Measurements from ENCODE around the gene CRISPLD2.
"Not testable (repeated sequence)": the region's sequence is repeated elsewhere in the genome, so short reads cannot be mapped to it uniquely, and the experiment has no call there.

CRISPLD2 gene

GRCh38 chr16:84929421-84930297, 109.9 kb downstream of the CRISPLD2 start:
- DNase-seq (ENCODE audit: low read depth in 2 of 2), result no peak

GRCh38 chr16:84930298-84931106, 110.7 kb downstream of the CRISPLD2 start:
- DNase-seq (ENCODE audit: low read depth in 2 of 2), result no peak

GRCh38 chr16:84931107-84931494, 111.3 kb downstream of the CRISPLD2 start:
- DNase-seq (ENCODE audit: low read depth in 2 of 2), result no peak

- no peak for DNase-seq (ENCODE audit: low read depth in 2 of 2)
These were observed 111.7 kb downstream of the CRISPLD2 start for GRCh38 chr16:84931506-84931905.

GRCh38 chr16:84932681-84933080, 112.9 kb downstream of the CRISPLD2 start:
- DNase-seq (ENCODE audit: low read depth in 2 of 2), result no peak

- DNase-seq (ENCODE audit: low read depth in 2 of 2), result no peak
These were observed 114.2 kb downstream of the CRISPLD2 start for GRCh38 chr16:84933774-84934631.

GRCh38 chr16:84937196-84938005, 117.6 kb downstream of the CRISPLD2 start:
- DNase-seq (ENCODE audit: low read depth in 2 of 2), result no peak

GRCh38 chr16:84938616-84939015, 118.8 kb downstream of the CRISPLD2 start:
- DNase-seq (ENCODE audit: low read depth in 2 of 2), result not testable (repeated sequence)

GRCh38 chr16:84940670-84941551, 121.1 kb downstream of the CRISPLD2 start:
- no peak for DNase-seq (ENCODE audit: low read depth in 2 of 2)

- no peak for DNase-seq (ENCODE audit: low read depth in 2 of 2)
These were observed 122.1 kb downstream of the CRISPLD2 start for GRCh38 chr16:84941921-84942320.

GRCh38 chr16:84942786-84943185, 123.0 kb downstream of the CRISPLD2 start:
- no peak for DNase-seq (ENCODE audit: low read depth in 2 of 2)

GRCh38 chr16:84943620-84944019, 123.8 kb downstream of the CRISPLD2 start:
- no peak for DNase-seq (ENCODE audit: low read depth in 2 of 2)

GRCh38 chr16:84947022-84947421, 127.2 kb downstream of the CRISPLD2 start:
- no peak for DNase-seq (ENCODE audit: low read depth in 2 of 2)

- no peak for DNase-seq (ENCODE audit: low read depth in 2 of 2)
These were observed 128.4 kb downstream of the CRISPLD2 start for GRCh38 chr16:84947996-84948850.

- DNase-seq (ENCODE audit: low read depth in 2 of 2), result no peak
These were observed 129.2 kb downstream of the CRISPLD2 start for GRCh38 chr16:84948851-84949610.

- no peak for DNase-seq (ENCODE audit: low read depth in 2 of 2)
These were observed 130.1 kb downstream of the CRISPLD2 start for GRCh38 chr16:84949772-84950436.

- no peak for DNase-seq (ENCODE audit: low read depth in 2 of 2)
These were observed 131.1 kb downstream of the CRISPLD2 start for GRCh38 chr16:84950906-84951305.
